GM19023 (cell line): ENCODE data around the gene ZNF579.
"Not testable (repeated sequence)": the region's sequence is repeated elsewhere in the genome, so short reads cannot be mapped to it uniquely, and the experiment has no call there.

ENCODE experiments used
- ATAC-seq: cut with Tn5 transposase; IDR thresholded peaks from one replicate; pipeline ENCODE4 v1.9.1; 2021; ENCODE audit warnings: mild to moderate bottlenecking, moderate library complexity; ENCODE audit not compliant: unreplicated experiment

ZNF579 gene

GRCh38 chr19:55596304-55596703 lies 15.7 kb upstream of the ZNF579 start:
- ATAC-seq, result no peak

- ATAC-seq, result no peak
Observed at GRCh38 chr19:55594996-55595545, 14.4 kb upstream of the ZNF579 start.

DNA sequence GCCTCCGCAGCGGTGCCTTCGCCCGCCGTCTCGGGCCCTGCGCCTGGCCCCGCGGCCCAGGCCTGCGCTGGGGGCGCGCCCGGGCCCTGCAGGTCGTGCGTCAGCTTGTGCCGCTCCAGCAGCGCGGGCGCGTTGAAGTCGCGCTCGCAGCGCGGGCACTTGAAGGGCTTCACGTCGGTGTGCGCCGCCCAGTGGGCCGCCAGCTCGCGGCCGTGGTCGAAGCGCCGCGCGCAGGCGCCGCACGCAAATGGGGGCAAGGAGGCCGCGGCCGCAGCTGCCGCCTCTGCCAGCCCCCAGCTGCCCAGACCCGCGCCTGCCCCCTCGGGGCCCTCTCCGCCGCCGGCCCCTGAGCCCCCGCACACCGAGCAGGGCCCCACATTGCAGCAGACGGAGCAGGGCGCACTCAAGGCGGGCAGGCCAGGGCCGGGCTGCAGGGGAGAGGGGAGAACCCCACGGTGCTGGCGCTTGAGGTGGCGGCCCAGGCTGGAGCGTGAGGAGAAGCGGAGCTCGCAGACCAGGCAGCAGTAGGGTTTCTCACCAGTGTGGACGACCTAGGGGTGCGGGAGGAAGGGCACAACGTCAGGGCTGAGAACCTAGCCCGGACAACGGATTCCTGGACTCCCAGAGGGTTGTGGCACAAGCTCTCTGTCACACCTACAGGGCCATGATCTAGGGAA lies 12.6 kb upstream of the ZNF579 start:
- ATAC-seq, result no peak

- no peak for ATAC-seq
Observed at GRCh38 chr19:55592391-55593090, 11.9 kb upstream of the ZNF579 start.

- ATAC-seq, result no peak
Observed at GRCh38 chr19:55591555-55591954, 10.9 kb upstream of the ZNF579 start.

- ATAC-seq, result no peak
Observed at GRCh38 chr19:55590617-55591016, 10.0 kb upstream of the ZNF579 start.

- no peak for ATAC-seq
Observed at GRCh38 chr19:55590109-55590508, 9.5 kb upstream of the ZNF579 start.

GRCh38 chr19:55588738-55589137 lies 8.1 kb upstream of the ZNF579 start:
- no peak for ATAC-seq

GRCh38 chr19:55586976-55587668 lies 6.5 kb upstream of the ZNF579 start:
- peak; percentile 85 for ATAC-seq

DNA sequence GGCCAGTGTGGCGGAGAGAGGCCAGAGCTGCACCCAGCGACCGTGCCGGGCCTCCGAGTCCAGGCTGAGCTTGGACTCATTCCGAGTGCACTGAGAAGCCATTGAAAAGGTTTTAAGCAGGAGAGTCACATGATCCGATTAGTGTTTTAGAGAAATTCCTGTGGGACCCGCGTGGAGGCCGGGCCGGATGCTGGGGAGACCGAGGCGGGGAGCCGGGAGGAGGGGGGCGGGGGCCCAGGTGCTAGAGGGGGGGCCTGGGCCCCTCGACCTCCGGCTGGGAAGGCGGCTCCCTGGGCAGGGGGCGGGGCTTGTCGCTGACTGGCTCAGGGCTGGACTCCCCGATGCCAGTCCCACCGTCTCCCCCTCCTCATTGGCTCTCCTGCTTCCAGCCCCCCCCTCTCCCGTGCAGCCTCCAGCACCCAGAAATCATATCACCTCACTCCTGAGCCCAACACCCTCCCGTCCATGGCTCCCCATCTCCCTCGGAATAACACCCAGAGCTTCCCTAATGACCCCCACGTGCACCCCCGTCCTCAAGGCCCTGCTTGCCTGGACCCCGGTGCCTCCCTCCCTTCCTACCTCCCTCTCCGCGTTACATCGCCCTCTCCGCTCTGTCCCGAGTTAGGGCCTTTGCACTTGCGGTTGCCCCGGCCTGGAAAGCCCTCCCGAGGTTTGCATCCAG lies 5.2 kb upstream of the ZNF579 start:
- no peak for ATAC-seq

DNA sequence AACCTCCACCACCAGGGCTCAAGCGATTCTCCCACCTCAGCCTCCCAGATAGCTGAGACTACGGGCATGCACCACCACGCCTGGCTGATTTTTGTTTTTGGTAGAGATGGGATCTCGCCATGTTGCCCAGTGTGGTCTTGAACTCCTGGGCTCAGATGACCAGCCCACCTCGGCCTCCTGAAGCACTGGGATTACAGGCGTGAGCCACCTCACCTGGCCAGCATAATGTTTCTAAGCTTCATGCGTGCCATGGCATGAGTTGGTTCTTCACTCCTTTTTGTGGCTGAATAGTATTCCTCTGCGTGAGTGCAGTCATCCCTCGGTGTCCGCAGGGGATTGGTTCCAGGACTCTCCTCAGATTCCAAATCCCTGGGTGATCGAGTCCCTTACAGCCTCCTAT lies 4.2 kb upstream of the ZNF579 start:
- ATAC-seq, result no peak

DNA sequence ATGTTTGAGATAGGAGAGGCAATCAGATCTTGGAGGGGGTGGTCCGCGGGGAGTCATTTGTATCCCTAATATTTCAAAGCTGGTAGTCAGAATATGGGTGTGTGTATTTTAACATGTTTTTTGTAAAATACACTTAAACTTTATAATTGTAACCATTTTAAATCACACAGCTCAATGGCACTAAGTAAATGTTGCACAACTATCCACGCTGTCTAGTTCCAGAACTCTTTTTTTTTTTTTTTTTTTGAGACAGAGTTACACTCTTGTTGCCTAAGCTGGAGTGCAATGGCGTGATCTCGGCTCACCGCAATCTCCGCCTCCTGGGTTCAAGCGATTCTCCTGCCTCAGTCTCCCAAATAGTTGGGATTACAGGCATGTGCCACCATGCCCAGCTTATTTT lies 3.2 kb upstream of the ZNF579 start:
- ATAC-seq, result not testable (repeated sequence)

DNA sequence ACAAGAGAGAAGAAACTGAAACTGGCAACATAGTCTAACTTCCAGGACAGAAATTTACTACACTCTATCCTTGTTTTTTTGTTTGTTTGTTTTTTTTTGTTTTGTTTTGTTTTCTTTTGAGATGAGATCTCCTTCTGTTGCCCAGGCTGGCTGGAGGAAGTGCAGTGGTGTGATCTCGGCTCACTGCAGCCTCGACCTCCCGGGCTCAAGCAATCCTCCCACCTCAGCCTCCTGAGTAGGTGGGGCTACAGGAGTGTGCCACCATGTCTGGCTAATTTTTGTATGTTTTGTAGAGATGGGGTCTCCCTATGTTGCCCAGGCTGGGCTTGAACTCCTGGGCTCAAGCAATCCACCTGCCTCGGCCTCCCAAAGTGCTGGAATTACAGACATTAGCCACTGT lies 1.6 kb upstream of the ZNF579 start:
- ATAC-seq, result not testable (repeated sequence)

DNA sequence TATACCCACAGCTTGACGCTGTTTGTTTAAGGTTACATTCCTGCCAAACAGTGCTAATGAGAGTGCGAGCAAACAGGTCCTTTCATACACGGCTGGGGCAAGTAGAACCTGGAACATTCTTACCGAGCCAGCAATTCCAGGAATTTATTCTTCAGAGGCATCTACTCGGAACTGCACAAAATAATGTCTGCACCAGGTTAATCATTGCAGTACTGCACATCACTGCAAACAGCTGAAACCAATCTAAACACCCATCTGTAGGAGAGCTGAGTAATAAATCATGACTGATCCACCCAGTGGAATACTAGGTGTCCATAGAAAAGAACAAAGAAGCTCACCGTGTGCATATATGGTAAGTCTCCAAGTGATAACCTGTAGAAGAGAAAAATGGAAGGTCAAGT lies 1.2 kb upstream of the ZNF579 start:
- ATAC-seq, result no peak

DNA sequence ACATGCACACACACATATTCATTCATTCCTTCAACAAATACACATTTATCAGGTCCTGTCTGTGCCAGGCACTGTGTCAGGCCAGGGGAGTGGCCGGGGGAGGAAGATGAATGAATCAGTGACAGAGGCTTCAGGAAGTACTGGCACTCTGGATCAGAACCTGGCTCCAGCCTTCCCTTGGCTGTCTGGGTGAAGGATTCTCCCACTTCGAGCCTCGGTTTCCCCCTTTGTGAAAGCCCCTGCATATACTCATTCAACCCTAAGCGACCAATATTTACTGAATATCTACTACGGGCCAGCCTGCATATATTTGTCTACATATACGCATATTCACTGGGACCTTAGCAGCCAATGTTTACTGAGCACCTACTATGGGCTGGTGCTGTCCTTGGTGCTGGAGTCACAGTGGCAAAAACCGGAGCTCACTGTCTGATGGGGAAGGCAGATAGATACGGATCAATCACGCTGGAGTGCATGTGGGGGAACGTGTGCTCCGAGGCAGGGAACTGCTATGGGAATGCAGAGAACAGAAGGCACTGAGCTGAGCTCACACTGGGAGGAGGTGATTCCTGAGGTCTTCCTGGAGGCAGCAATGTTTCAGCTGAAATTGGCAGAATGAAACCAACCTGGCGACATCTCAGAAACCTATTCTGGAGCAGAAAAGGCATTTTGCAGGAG lies 636 bp upstream of the ZNF579 start:
- no peak for ATAC-seq

- ATAC-seq, result no peak
Observed at GRCh38 chr19:55579766-55580621, 654 bp downstream of the ZNF579 start.

- ATAC-seq, result no peak
Observed at GRCh38 chr19:55578761-55579747, 1.6 kb downstream of the ZNF579 start.

GRCh38 chr19:55578031-55578760 lies 2.5 kb downstream of the ZNF579 start:
- ATAC-seq, result no peak
